Transverse colon (tissue), 4 donors: ENCODE data around the gene C1orf210. TPM values are rescaled to one million over a fixed set of nuclear protein-coding genes. Genes with fewer than 3 reads are reported as not detected.

Experiments
- DNase-seq: peaks from one replicate; pipeline ENCODE4 v3.0.0-alpha.2; 2019
- H3K27ac ChIP-seq, 4 donors: fragments of 200-600 bp; sonication (generic); 2 replicates each; pipeline ENCODE4 v1.5.1; 2016 to 2018; ENCODE audit warnings: inconsistent platforms in 4 of 4
- H3K27me3 ChIP-seq: fragments of 200-600 bp; sonication (generic); 2 replicates; pipeline ENCODE4 v1.5.1; 2017; ENCODE audit warnings: inconsistent platforms
- H3K36me3 ChIP-seq, 4 donors: fragments of 200-600 bp; sonication (generic); 2 replicates each; pipeline ENCODE4 v1.5.1; 2017 to 2019; ENCODE audit warnings: inconsistent platforms in 4 of 4
- H3K4me1 ChIP-seq, 4 donors: fragments of 200-600 bp; sonication (generic); 2 replicates each; pipeline ENCODE4 v1.5.1; 2017 to 2020; ENCODE audit warnings: inconsistent platforms in 4 of 4
- H3K4me3 ChIP-seq, 4 donors: fragments of 200-600 bp; sonication (generic); 1 replicate in 1 of 4; 2 replicates in 3 of 4; pipeline versions ENCODE4 v1.5.1 to v1.6.1; 2017 to 2019; ENCODE audit warnings: inconsistent platforms in 4 of 4
- H3K9me3 ChIP-seq, 2 donors: fragments of 200-600 bp; sonication (generic); 2 replicates each; pipeline ENCODE4 v1.5.1; 2017 to 2019; ENCODE audit warnings: inconsistent platforms in 2 of 2
- CTCF ChIP-seq, 5 experiments: fragments of 200-600 bp in 3 of 5; fragments of 450-650 bp in 2 of 5; sonication (generic) in 3 of 5; IDR thresholded peaks; 1 replicate in 2 of 5; 2 replicates in 3 of 5; pipeline ENCODE4 v1.5.1; 2016 to 2017; ENCODE audit warnings: antibody characterized with exemption in 5 of 5, inconsistent platforms in 3 of 5, mild to moderate bottlenecking in 2 of 5, moderate library complexity in 1 of 5
- EP300 ChIP-seq: sonication (generic); formaldehyde crosslinking; IDR thresholded peaks from one replicate; pipeline ENCODE4 v1.6.1; 2017; ENCODE audit warnings: antibody characterized with exemption, low read depth
- POLR2A ChIP-seq: fragments of 450-650 bp; IDR thresholded peaks from one replicate; pipeline ENCODE4 v1.6.1; 2016; ENCODE audit warnings: antibody characterized with exemption, mild to moderate bottlenecking, moderate library complexity
- POLR2AphosphoS5 ChIP-seq, 3 donors: sonication (generic); formaldehyde crosslinking; IDR thresholded peaks; one replicate each; pipeline ENCODE4 v1.6.1; 2016; ENCODE audit warnings: antibody characterized with exemption in 3 of 3
- WGBS, 2 donors: methylation state at CpG; one replicate each; pipeline ENCODE4 v1.1.5; 2018; ENCODE audit warnings: low coverage in 1 of 2; 5-methylcytosine and 5-hydroxymethylcytosine counted together
- in situ Hi-C, 4 donors: fragments of 200-750 bp; cut with MboI; loops; one replicate each; pipeline versions ENCODE4 v1.15.0 to v1.15.1; 2017; ENCODE audit warnings: low sequenced_read_pairs in 3 of 4, low pct_ligation_motif_present in 1 of 4, low pct_unique_long_range_greater_than_20kb in 1 of 4
- intact Hi-C: fragments of 100-400 bp; cut with DNase I; formaldehyde crosslinking; loops from one replicate; pipeline ENCODE4 v1.15.1; 2023; ENCODE audit warnings: low total_unique reads
- total RNA-seq, 4 donors: library from RNA; depleted of rRNA; stranded (reverse); fragments of >200 nt; gene quantifications; one replicate each; pipeline ENCODE4 v1.1.0, GENCODE V29; 2016

C1orf210 gene
- total RNA-seq, 4 donors from 2014 or later = 43.8 to 100 (median 57.6) TPM

GRCh38 chr1:43322506-43322905 lies 37.1 kb upstream of the C1orf210 start:
- in situ Hi-C loops = no loop called here
- Histone ChIP-seq H3K4me1 (no peaks in the 10 kb centered on the region), H3K36me3 (no peaks in the 10 kb centered on the region), H3K9me3 (peaks cover 0 to 3% of the 10 kb centered on the region in 2 donors), H3K27me3 (no peaks in the 10 kb centered on the region), H3K4me3 (no peak overlapping the region), H3K27ac (no peak overlapping the region)
- DNase-seq = no peak
- WGBS, 2 donors = 88% methylated on average over 5 of the region's 5 CpGs; no CpG with 5 or more reads in 1 of the 2 donors
- TF ChIP-seq POLR2AphosphoS5 (IDR thresholded peaks at IDR 0.05) (no peak), POLR2A (no peak), EP300 (no peak)
- intact Hi-C loops = no loop called here

- Histone ChIP-seq H3K36me3 (no peaks in the 10 kb centered on the region), H3K27me3 (no peaks in the 10 kb centered on the region), H3K4me1 (no peaks in the 10 kb centered on the region), H3K4me3 (no peak overlapping the region), H3K27ac (no peak overlapping the region), H3K9me3 (peaks cover 0 to 3% of the 10 kb centered on the region in 2 donors)
- DNase-seq = no peak
- in situ Hi-C loops (no loop called here), intact Hi-C loops (no loop called here)
- WGBS, 2 donors = 92 to 96% methylated on average over 8 to 16 of the region's 16 CpGs
- TF ChIP-seq POLR2A = no peak
- no peak for TF ChIP-seq EP300
- TF ChIP-seq POLR2AphosphoS5 (IDR thresholded peaks at IDR 0.05) = no peak
- no peak for TF ChIP-seq CTCF (IDR thresholded peaks at IDR 0.05)
Measured at GRCh38 chr1:43321331-43321891, 36.0 kb upstream of the C1orf210 start.

GRCh38 chr1:43319766-43320165 lies 34.4 kb upstream of the C1orf210 start:
- H3K27ac ChIP-seq = no peak overlapping the region
- H3K9me3 ChIP-seq = peaks cover 0 to under 1% of the 10 kb centered on the region in 2 donors
- no peak for TF ChIP-seq EP300
- TF ChIP-seq POLR2AphosphoS5 (IDR thresholded peaks at IDR 0.05) = no peak
- no peak for TF ChIP-seq CTCF (IDR thresholded peaks at IDR 0.05)
- TF ChIP-seq POLR2A = no peak
- no peaks in the 10 kb centered on the region for H3K27me3 ChIP-seq
- in situ Hi-C loops = no loop called here
- no peaks in the 10 kb centered on the region for H3K4me1 ChIP-seq
- no peak overlapping the region for H3K4me3 ChIP-seq
- intact Hi-C loops = no loop called here
- WGBS, 2 donors = 96 to 100% methylated on average over 1 to 2 of the region's 3 CpGs
- DNase-seq = no peak
- no peaks in the 10 kb centered on the region for H3K36me3 ChIP-seq

GRCh38 chr1:43319288-43319687 lies 33.9 kb upstream of the C1orf210 start:
- no peaks in the 10 kb centered on the region for H3K36me3 ChIP-seq
- peaks cover 0 to 3% (median under 1%) of the 10 kb centered on the region in 4 donors for H3K4me1 ChIP-seq
- H3K4me3 ChIP-seq = no peak overlapping the region
- no peaks in the 10 kb centered on the region for H3K27me3 ChIP-seq
- TF ChIP-seq EP300 (no peak), POLR2AphosphoS5 (IDR thresholded peaks at IDR 0.05) (no peak), CTCF (IDR thresholded peaks at IDR 0.05) (no peak), POLR2A (no peak)
- in situ Hi-C loops = no loop called here
- 97% methylated on average over 5 of the region's 5 CpGs; no CpG with 5 or more reads in 1 of the 2 donors for WGBS, 2 donors
- no peaks in the 10 kb centered on the region for H3K9me3 ChIP-seq
- DNase-seq = no peak
- intact Hi-C loops = no loop called here
- no peak overlapping the region for H3K27ac ChIP-seq

- DNase-seq = no peak
- no peak for TF ChIP-seq CTCF (IDR thresholded peaks at IDR 0.05)
- no peak for TF ChIP-seq POLR2AphosphoS5 (IDR thresholded peaks at IDR 0.05)
- no peak for TF ChIP-seq EP300
- TF ChIP-seq POLR2A = no peak
- Histone ChIP-seq H3K27ac (no peak overlapping the region), H3K9me3 (no peaks in the 10 kb centered on the region), H3K4me1 (peaks cover 0 to 7% (median 2%) of the 10 kb centered on the region in 4 donors), H3K36me3 (no peaks in the 10 kb centered on the region), H3K4me3 (no peak overlapping the region), H3K27me3 (no peaks in the 10 kb centered on the region)
- in situ Hi-C loops (no loop called here), intact Hi-C loops (no loop called here)
- WGBS, 2 donors = 77% methylated on average over 4 of the region's 4 CpGs; no CpG with 5 or more reads in 1 of the 2 donors
Measured at GRCh38 chr1:43318831-43319230, 33.5 kb upstream of the C1orf210 start.
